H9 (cell line): ENCODE data around the gene TPM2. TPM values are rescaled to one million over a fixed set of nuclear protein-coding genes. Genes with fewer than 3 reads are reported as not detected.
A peak's percentile ranks its signal among the peaks of the same experiment; 100 is the strongest.

ENCODE experiments used
- DNase-seq: peaks from one replicate; pipeline ENCODE4 v3.0.0-alpha.2; 2017
- H2AFZ ChIP-seq: one replicate; pipeline ENCODE4 v1.6.1; 2013; ENCODE audit warnings: mild to moderate bottlenecking, low read length, control low read depth, moderate library complexity
- H2AK5ac ChIP-seq: 2 replicates; pipeline ENCODE4 v1.6.1; 2013; ENCODE audit warnings: low read length, control low read depth, mixed read lengths; ENCODE audit not compliant: insufficient read length
- H2BK120ac ChIP-seq: one replicate; pipeline ENCODE4 v1.6.1; 2013; ENCODE audit warnings: low read depth, mild to moderate bottlenecking, low read length, control low read depth, inconsistent platforms; ENCODE audit not compliant: poor library complexity, severe bottlenecking
- H2BK12ac ChIP-seq: 2 replicates; pipeline ENCODE4 v1.6.1; 2013; ENCODE audit warnings: low read length, control low read depth, mixed read lengths, low read depth; ENCODE audit not compliant: insufficient read length
- H2BK15ac ChIP-seq: 2 replicates; pipeline ENCODE4 v1.6.1; 2013; ENCODE audit warnings: low read depth, low read length, control low read depth
- H2BK20ac ChIP-seq: one replicate; pipeline ENCODE4 v1.6.1; 2013; ENCODE audit warnings: low read depth, mild to moderate bottlenecking, low read length, control low read depth, inconsistent platforms; ENCODE audit not compliant: poor library complexity, severe bottlenecking
- H2BK5ac ChIP-seq: 2 replicates; pipeline ENCODE4 v1.6.1; 2013; ENCODE audit warnings: low read length, control low read depth, mixed read lengths; ENCODE audit not compliant: insufficient read length
- H3K14ac ChIP-seq: 2 replicates; pipeline ENCODE4 v1.6.1; 2013; ENCODE audit warnings: low read length, control low read depth; ENCODE audit not compliant: insufficient read depth
- H3K18ac ChIP-seq: 2 replicates; pipeline ENCODE4 v1.6.1; 2013; ENCODE audit warnings: low read depth, mild to moderate bottlenecking, mixed read lengths, low read length, control low read depth; ENCODE audit not compliant: insufficient read length
- H3K23ac ChIP-seq: 2 replicates; pipeline ENCODE4 v1.6.1; 2013; ENCODE audit warnings: low read length, control low read depth, mixed read lengths, low read depth; ENCODE audit not compliant: insufficient read length
- H3K23me2 ChIP-seq: 2 replicates; pipeline ENCODE4 v1.6.1; 2013; ENCODE audit warnings: low read depth, mild to moderate bottlenecking, mixed read lengths, low read length, control low read depth; ENCODE audit not compliant: insufficient read length, poor library complexity, severe bottlenecking
- H3K27ac ChIP-seq: 2 replicates; pipeline ENCODE4 v1.5.1; 2013; ENCODE audit warnings: low read length, control low read depth, mixed read lengths, low read depth; ENCODE audit not compliant: insufficient read length
- H3K27me3 ChIP-seq: 2 replicates; pipeline ENCODE4 v1.6.1; 2013; ENCODE audit warnings: low read length, control low read depth, inconsistent platforms; ENCODE audit not compliant: insufficient read depth
- H3K4ac ChIP-seq: 2 replicates; pipeline ENCODE4 v1.6.1; 2013; ENCODE audit warnings: low read depth, mild to moderate bottlenecking, control low read depth, inconsistent platforms, low read length, moderate library complexity
- H3K4me1 ChIP-seq: 2 replicates; pipeline ENCODE4 v1.6.1; 2013; ENCODE audit warnings: low read length, control low read depth, inconsistent platforms; ENCODE audit not compliant: insufficient read depth
- H3K4me2 ChIP-seq: 2 replicates; pipeline ENCODE4 v1.6.1; 2013; ENCODE audit warnings: low read length, control low read depth, mixed read lengths; ENCODE audit not compliant: insufficient read length, insufficient read depth
- H3K56ac ChIP-seq: 2 replicates; pipeline ENCODE4 v1.6.1; 2013; ENCODE audit warnings: low read depth, mild to moderate bottlenecking, mixed read lengths, low read length, control low read depth; ENCODE audit not compliant: insufficient read length
- H3K79me1 ChIP-seq: 2 replicates; pipeline ENCODE4 v1.6.1; 2013; ENCODE audit warnings: low read depth, mild to moderate bottlenecking, moderate library complexity, low read length, control low read depth, inconsistent platforms; ENCODE audit not compliant: insufficient read depth, poor library complexity, severe bottlenecking
- H3K79me2 ChIP-seq: 2 replicates; pipeline ENCODE4 v1.6.1; 2013; ENCODE audit warnings: low read length, control low read depth, inconsistent platforms; ENCODE audit not compliant: insufficient read depth
- H3K9ac ChIP-seq: 2 replicates; pipeline ENCODE4 v1.6.1; 2013; ENCODE audit warnings: low read length, control low read depth, mixed read lengths; ENCODE audit not compliant: insufficient read length; ENCODE audit errors: extremely low read depth
- H3K9me3 ChIP-seq: one replicate; pipeline ENCODE4 v1.6.1; 2013; ENCODE audit warnings: low read depth, low read length, inconsistent platforms; ENCODE audit not compliant: control insufficient read depth
- H3T11ph ChIP-seq: one replicate; pipeline ENCODE4 v1.6.1; 2013; ENCODE audit warnings: mild to moderate bottlenecking, low read length, control low read depth, inconsistent platforms
- H4K20me1 ChIP-seq: one replicate; pipeline ENCODE4 v1.6.1; 2013; ENCODE audit not compliant: control insufficient read depth, insufficient read length, insufficient read depth
- H4K5ac ChIP-seq: 2 replicates; pipeline ENCODE4 v1.6.1; 2013; ENCODE audit warnings: low read depth, mild to moderate bottlenecking, mixed read lengths, low read length, control low read depth; ENCODE audit not compliant: insufficient read length
- H4K8ac ChIP-seq: replicated peaks from 2 replicates; pipeline ENCODE4 v1.6.1; 2013; ENCODE audit warnings: low read length, control low read depth, mixed read lengths, low read depth; ENCODE audit not compliant: insufficient read length
- H4K91ac ChIP-seq: 2 replicates; pipeline ENCODE4 v1.6.1; 2013; ENCODE audit warnings: low read depth, mild to moderate bottlenecking, moderate library complexity, mixed read lengths, low read length, control low read depth; ENCODE audit not compliant: insufficient read length
- H3K27ac Mint-ChIP-seq, 3 experiments: 2 replicates in 2 of 3; 3 replicates in 1 of 3; pipeline ENCODE4 v1.8.0; 2020 to 2021; ENCODE audit warnings: mixed read lengths in 3 of 3, mild to moderate bottlenecking in 1 of 3, moderate library complexity in 1 of 3
- H3K27me3 Mint-ChIP-seq: 2 replicates; pipeline ENCODE4 v1.8.0; 2021; ENCODE audit warnings: low read depth, mild to moderate bottlenecking, moderate library complexity, mixed read lengths
- H3K36me3 Mint-ChIP-seq, 3 experiments: 2 replicates in 2 of 3; 3 replicates in 1 of 3; pipeline ENCODE4 v1.8.0; 2020 to 2021; ENCODE audit warnings: low read depth in 3 of 3, mixed read lengths in 3 of 3; ENCODE audit not compliant: insufficient read depth in 1 of 3
- H3K4me1 Mint-ChIP-seq, 2 experiments: 2 replicates each; pipeline ENCODE4 v1.8.0; 2020; ENCODE audit warnings: mixed read lengths in 2 of 2
- H3K4me3 Mint-ChIP-seq, 2 experiments: 2 replicates in 1 of 2; 3 replicates in 1 of 2; pipeline ENCODE4 v1.8.0; 2020 to 2021; ENCODE audit warnings: mild to moderate bottlenecking in 2 of 2, mixed read lengths in 2 of 2, moderate library complexity in 1 of 2
- H3K9me3 Mint-ChIP-seq, 2 experiments: 2 replicates in 1 of 2; 3 replicates in 1 of 2; pipeline ENCODE4 v1.8.0; 2020; ENCODE audit warnings: mild to moderate bottlenecking in 2 of 2, mixed read lengths in 2 of 2, moderate library complexity in 1 of 2
- CTCF ChIP-seq: fragments of 200-600 bp; sonication (generic); conservative IDR thresholded peaks from 3 replicates; pipeline ENCODE4 v1.8.0; 2021; ENCODE audit warnings: antibody characterized with exemption, mild to moderate bottlenecking
- WGBS: extraction: QIAGEN DNeasy Blood & Tissue Kit; methylation state at CpG from one replicate; pipeline ENCODE4 v1.1.7; 2013; ENCODE audit warnings: missing lambda C conversion rate, low lambda C conversion rate, mixed read lengths; ENCODE audit not compliant: insufficient read length; ENCODE audit errors: extremely low coverage; 5-methylcytosine and 5-hydroxymethylcytosine counted together
- total RNA-seq: library from RNA; stranded (reverse); gene quantifications from 2 replicates; pipeline ENCODE4 v1.2.1, GENCODE V29; 2021

TPM2 gene
- total RNA-seq, 1 experiment from 2014 or later, result 225 TPM

GRCh38 chr9:35659340-35659739 lies 30.4 kb downstream of the TPM2 start:
- no peaks in the 10 kb centered on the region for H3K27me3 ChIP-seq
- H2BK5ac ChIP-seq, result no peak overlapping the region
- H3K27ac ChIP-seq, result no peak overlapping the region
- H2AK5ac ChIP-seq, result no peak overlapping the region
- no peak overlapping the region for H4K8ac ChIP-seq
- H4K5ac ChIP-seq, result no peak overlapping the region
- H3K14ac ChIP-seq, result no peak overlapping the region
- no peak overlapping the region for H4K91ac ChIP-seq
- H3K79me2 ChIP-seq, result no peaks in the 10 kb centered on the region
- no peak overlapping the region for H2BK20ac ChIP-seq
- H2BK12ac ChIP-seq, result no peak overlapping the region
- DNase-seq, result no peak
- Mint-ChIP-seq H3K27ac (no peak overlapping the region; a peak in 1 of 7 replicates), H3K27me3 (peaks cover 18% of the 10 kb centered on the region), H3K4me3 (peak overlapping the region; percentile 83 to 85), H3K9me3 (peaks cover 2 to 3% of the 10 kb centered on the region in 2 experiments; a peak in 3 of 5 replicates), H3K36me3 (peaks cover 28 to 40% (median 37%) of the 10 kb centered on the region in 3 experiments), H3K4me1 (peaks cover 31 to 36% of the 10 kb centered on the region in 2 experiments)
- H3K79me1 ChIP-seq, result no peaks in the 10 kb centered on the region
- H2BK15ac ChIP-seq, result no peak overlapping the region
- H3K18ac ChIP-seq, result no peak overlapping the region
- no peaks in the 10 kb centered on the region for H3K9me3 ChIP-seq
- H2AFZ ChIP-seq, result no peak overlapping the region
- no peak overlapping the region for H3K23ac ChIP-seq
- H2BK120ac ChIP-seq, result no peak overlapping the region
- peaks cover 3% of the 10 kb centered on the region; the same call in 1 of the 2 replicates for H3K4me1 ChIP-seq
- no peaks in the 10 kb centered on the region for H4K20me1 ChIP-seq
- H3K56ac ChIP-seq, result no peak overlapping the region
- H3T11ph ChIP-seq, result no peak overlapping the region
- H3K4ac ChIP-seq, result no peak overlapping the region
- no peak for TF ChIP-seq CTCF
- H3K9ac ChIP-seq, result no peak overlapping the region
- H3K4me2 ChIP-seq, result peak overlapping the region; percentile 76
- H3K23me2 ChIP-seq, result peaks cover 16% of the 10 kb centered on the region
- WGBS, result no CpG with 5 or more reads among the region's 3 CpGs
